Suppressor macrophage treated with lipopolysaccharide for 4 hours (primary cell): ENCODE measurements around the gene PRSS57.
"Not testable (repeated sequence)": the region's sequence is repeated elsewhere in the genome, so short reads cannot be mapped to it uniquely, and the experiment has no call there.

Experiments used
- DNase-seq: peaks from one replicate; pipeline ENCODE4 v3.0.0-alpha.2; 2020

PRSS57 gene

GRCh38 chr19:688992-689391, 6.3 kb downstream of the PRSS57 start:
- no peak for DNase-seq

- no peak for DNase-seq
Measured at GRCh38 chr19:688214-688613, 7.0 kb downstream of the PRSS57 start.

DNA sequence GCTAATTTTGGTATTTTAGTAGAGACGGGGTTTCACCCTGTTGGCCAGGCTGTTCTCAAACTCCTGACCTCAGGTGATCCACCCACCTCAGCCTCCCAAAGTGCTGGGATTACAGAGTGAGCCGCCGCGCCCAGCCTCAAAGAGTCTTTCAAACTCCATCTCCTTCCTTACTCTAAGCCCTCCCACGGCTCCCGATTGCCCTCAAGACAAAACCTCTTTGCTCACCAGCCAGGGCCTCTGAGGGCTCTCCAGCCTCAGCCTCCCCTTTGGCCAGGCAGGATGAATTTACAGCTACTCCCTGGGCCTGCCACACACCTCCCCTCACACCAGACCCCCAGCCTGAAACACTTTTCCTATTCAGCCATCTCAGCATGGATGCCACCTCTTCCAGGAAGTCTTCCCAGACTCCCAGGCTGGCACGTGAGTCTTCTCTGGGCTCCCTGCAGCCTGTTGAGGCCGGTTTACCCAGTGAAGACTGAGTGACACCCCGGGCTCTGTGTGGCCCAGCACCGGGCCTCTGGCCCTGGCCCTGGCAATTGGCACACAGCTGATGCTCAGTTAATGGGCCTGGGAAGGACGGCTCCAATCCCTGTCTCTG, 7.6 kb downstream of the PRSS57 start:
- no peak for DNase-seq

GRCh38 chr19:686589-687297, 8.5 kb downstream of the PRSS57 start:
- no peak for DNase-seq

DNA sequence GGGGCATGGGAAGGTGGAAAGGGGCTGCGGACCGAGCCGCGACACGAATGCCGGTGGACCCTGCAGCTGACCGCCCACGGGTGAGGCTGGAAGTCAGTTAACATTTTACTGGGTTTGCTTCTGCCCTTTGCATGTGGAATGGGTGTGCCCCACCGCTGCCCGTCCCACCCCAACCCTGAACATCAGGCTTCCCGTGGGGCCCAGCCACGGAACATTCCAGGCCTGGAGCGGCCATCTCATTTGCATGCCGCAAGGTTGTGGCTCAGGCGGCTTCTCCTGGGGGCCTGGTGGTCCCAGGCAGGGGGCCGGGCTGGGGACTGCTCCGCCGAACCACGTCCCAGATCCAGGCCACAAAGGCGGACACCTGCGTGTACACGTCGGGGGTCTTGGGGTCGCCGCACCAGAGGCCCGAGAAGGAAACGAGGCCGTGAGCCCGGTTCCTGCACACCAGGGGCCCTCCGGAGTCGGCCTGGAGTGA, 9.8 kb downstream of the PRSS57 start:
- DNase-seq, result no peak

GRCh38 chr19:682678-683320, 12.5 kb downstream of the PRSS57 start:
- no peak for DNase-seq

GRCh38 chr19:681029-682019, 13.9 kb downstream of the PRSS57 start:
- DNase-seq, result peak; percentile 97

DNA sequence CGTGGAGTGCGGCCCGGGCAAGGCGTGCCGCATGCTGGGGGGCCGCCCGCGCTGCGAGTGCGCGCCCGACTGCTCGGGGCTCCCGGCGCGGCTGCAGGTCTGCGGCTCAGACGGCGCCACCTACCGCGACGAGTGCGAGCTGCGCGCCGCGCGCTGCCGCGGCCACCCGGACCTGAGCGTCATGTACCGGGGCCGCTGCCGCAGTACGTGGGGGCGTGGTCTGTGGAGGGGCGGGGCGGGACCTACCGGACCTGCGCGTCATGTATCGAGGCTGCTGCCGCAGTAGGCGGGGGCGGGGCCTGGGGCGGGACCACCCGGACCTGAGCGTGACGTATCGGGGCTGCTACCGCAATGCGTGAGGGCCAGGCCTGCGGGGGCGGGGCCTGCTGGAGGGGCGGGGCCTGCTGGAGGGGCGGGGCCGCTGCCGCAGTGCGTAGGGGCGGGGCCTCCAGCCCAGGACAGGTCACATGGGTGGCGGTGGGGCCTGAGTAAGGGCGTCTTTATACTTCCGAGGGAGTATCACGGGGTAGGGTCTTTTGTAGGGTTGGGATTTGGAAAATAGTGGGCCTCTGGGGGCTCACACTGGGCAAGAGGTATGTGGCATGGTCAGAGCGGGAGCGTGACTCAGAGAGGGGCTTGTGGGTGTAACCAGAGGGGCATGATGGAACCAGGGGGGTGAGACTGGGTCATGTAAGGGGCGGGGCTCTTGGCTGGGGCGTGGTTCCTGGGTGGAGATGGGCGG, 14.8 kb downstream of the PRSS57 start:
- peak; percentile 99 for DNase-seq

GRCh38 chr19:679418-680286, 15.6 kb downstream of the PRSS57 start:
- peak; percentile 80 for DNase-seq

GRCh38 chr19:678791-679388, 16.4 kb downstream of the PRSS57 start:
- no peak for DNase-seq

DNA sequence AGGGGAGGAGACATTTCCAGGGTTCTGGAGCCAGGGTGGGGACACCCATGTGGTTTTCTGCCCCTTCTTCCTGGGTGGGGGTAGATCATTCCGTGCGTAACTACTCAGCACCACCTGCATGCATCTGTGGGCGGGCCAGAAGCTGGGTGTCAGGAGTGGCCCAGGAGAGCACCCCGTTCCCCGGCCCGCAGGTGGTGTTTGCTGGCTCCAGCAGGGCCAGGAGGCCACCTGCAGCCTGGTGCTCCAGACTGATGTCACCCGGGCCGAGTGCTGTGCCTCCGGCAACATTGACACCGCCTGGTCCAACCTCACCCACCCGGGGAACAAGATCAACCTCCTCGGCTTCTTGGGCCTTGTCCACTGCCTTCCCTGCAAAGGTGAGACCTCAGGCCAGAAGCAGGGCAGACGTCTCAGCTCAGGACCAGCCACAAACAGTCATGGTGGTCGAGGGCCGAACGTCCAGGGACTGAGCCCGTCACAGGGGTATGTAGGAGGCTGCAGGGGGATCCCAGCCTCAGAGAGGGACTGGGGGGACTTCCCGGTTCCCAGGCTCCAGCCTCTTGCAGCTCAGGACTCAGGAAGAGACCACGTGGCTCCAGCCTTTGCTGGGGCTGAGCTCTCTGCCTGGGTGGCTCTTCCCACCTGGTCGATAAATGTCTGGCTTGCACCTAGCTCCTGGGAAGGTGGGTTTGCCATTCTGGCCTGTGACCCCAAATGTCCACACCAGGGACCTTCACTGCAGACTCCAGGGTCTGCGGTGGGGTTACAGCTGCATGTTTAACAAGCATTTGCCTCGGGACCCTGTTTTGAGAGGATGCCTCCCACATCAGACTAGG, 17.4 kb downstream of the PRSS57 start:
- no peak for DNase-seq

DNA sequence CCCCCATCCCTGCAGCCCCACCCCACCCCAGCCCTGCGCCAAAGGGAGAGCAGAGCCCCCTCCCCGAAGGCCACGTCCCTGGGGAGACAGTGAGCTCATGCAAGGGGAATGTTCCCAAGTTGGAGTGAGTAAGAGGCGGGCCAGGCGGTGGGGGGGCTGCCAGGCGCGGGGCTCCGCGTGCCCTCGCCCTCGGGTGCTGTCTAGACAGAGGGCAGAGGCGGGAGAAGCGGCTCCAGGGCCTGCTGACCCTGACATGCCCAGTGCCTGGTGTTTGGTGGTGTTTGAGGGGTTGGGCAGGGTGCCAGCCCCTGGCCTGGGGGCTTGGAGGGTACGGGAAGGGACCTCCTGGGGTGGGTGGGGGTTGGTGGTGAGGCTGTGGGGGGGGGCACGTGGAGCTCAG, 18.1 kb downstream of the PRSS57 start:
- no peak for DNase-seq

DNA sequence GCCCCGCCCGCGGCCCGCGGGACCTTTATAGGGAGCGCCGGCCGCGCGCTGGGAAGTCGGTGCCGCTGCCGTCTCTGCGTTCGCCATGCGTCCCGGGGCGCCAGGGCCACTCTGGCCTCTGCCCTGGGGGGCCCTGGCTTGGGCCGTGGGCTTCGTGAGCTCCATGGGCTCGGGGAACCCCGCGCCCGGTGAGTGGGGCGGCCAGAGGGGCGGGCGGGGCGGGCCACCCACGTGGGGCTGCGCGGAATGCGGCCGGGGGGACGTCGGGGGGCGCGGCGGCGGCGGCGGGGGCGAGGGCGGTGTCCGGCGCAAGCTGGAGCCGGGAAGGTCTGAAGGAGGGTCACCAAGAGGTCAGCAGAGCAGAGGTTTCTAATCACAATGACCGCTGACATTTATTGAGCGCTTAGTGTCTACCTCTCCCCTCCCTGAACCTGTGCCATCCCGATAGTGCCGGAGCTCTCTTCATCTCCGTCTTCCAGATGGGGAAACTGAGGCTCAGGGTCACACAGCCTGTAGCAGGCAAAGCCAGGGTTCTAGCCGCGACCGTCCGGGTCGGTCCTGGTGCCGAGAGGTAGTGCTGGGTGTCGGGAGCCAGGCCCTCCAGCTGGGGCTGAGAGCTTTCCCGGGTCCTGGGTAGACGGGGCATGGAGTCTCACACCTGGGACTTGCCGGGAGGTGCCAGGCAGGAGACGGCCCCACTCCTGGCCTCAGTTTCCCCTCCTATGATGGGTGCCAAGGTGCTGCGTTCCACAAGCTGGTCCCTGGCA, 18.7 kb downstream of the PRSS57 start, which contains the start of gene FSTL3:
Gene FSTL3 (plus strand): TSS at position 54 of the 767 bp plus-strand sequence. CDS start 32 bp downstream, at position 86.
- DNase-seq, result no peak

- no peak for DNase-seq
Measured at GRCh38 chr19:676007-676338, 19.3 kb downstream of the PRSS57 start.

- no peak for DNase-seq
Measured at GRCh38 chr19:674282-675151, 20.7 kb downstream of the PRSS57 start.

DNA sequence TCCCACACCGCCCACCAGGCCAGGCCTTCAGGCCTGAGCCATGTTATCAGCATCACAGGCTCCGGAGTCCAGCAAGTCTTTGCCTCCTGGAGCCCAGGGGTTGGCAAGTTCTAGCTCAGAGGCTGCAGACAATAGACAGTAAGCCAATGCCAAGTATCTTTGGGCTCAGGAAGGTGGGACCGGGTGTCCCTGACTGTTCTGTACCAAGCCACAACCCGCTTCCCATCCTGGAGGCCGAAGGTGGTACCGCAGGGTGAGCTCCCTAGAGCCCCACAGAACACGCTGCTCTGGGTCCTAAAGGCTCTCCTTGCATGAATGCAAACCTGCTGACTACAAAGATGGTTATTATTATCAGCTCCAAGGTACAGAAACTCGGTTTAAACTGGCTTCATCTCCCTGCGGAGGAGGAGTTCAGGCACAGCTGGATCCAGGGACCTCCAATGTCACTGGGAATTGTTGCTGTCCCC, 24.6 kb downstream of the PRSS57 start:
- no peak for DNase-seq

GRCh38 chr19:668675-669434, 26.4 kb downstream of the PRSS57 start:
- DNase-seq, result not testable (repeated sequence)
